Panc1 (cell line): ENCODE measurements around the gene WNT3. TPM values are rescaled to one million over a fixed set of nuclear protein-coding genes. Genes with fewer than 3 reads are reported as not detected.

Experiments
- ATAC-seq: fragments of 200-7000 bp; cut with Tn5 transposase; 2 replicates; pipeline ENCODE4 v1.9.1; 2020; ENCODE audit warnings: mild to moderate bottlenecking, moderate library complexity
- BruUV-seq: library from RNA; stranded (reverse); fragments of 400-500 nt; replicated peaks from 2 replicates; lab custom pipeline; 2021; lab: Mats Ljungman, UMichigan
- CTCF ChIA-PET: fragments of 300-600 bp; sonication (Branson Sonifier 250); formaldehyde crosslinking; loops from one replicate; lab custom pipeline; 2022; ENCODE audit warnings: antibody characterized with exemption; lab: Charles Lee
- POLR2A ChIA-PET: fragments of 300-600 bp; sonication (Branson Sonifier 250); formaldehyde crosslinking; loops from one replicate; lab custom pipeline; 2022; ENCODE audit warnings: antibody characterized with exemption; lab: Charles Lee
- DNase-seq: peaks from one replicate; pipeline ENCODE4 v3.0.0-alpha.2; 2010; ENCODE audit warnings: low read depth, low spot score
- H3K27ac ChIP-seq: 2 replicates; pipeline ENCODE4 v1.5.1; 2011; ENCODE audit warnings: mild to moderate bottlenecking, low read length, inconsistent platforms
- H3K27me3 ChIP-seq: fragments of 200-500 bp; sonication (Bioruptor generic); 2 replicates; pipeline ENCODE4 v1.6.0; 2014; ENCODE audit warnings: low read length, inconsistent platforms; ENCODE audit not compliant: control insufficient read depth, insufficient read depth
- H3K36me3 ChIP-seq: fragments of 200-500 bp; sonication (Bioruptor generic); 2 replicates; pipeline ENCODE4 v1.5.1; 2014; ENCODE audit warnings: inconsistent platforms, mild to moderate bottlenecking, low read length, moderate library complexity; ENCODE audit not compliant: control insufficient read depth, insufficient read depth
- H3K4me1 ChIP-seq: 2 replicates; pipeline ENCODE4 v1.5.1; 2011; ENCODE audit warnings: inconsistent platforms, mild to moderate bottlenecking, low read length, moderate library complexity; ENCODE audit not compliant: control insufficient read depth, insufficient read depth
- H3K4me3 ChIP-seq, 2 experiments: 2 replicates each; pipeline ENCODE4 v1.5.1; 2011 to 2012; ENCODE audit warnings: low read depth in 2 of 2, low read length in 2 of 2, mild to moderate bottlenecking in 2 of 2, inconsistent platforms in 1 of 2, moderate library complexity in 1 of 2
- H3K9me3 ChIP-seq: fragments of 200-500 bp; sonication (Bioruptor generic); 2 replicates; pipeline ENCODE4 v1.5.1; 2014; ENCODE audit warnings: low read depth, mild to moderate bottlenecking, inconsistent platforms, low read length, moderate library complexity; ENCODE audit not compliant: control insufficient read depth, insufficient read depth
- CTCF ChIP-seq: fragments of 450-650 bp; IDR thresholded peaks from 2 replicates; pipeline ENCODE4 v1.5.1; 2017; ENCODE audit warnings: mild to moderate bottlenecking
- POLR2AphosphoS5 ChIP-seq: IDR thresholded peaks from 2 replicates; pipeline ENCODE4 v1.6.1; 2012; ENCODE audit warnings: mild to moderate bottlenecking, low read depth, low read length, moderate library complexity
- REST ChIP-seq, 2 experiments: IDR thresholded peaks; 2 replicates each; pipeline ENCODE4 v1.6.1; 2011 to 2012; ENCODE audit warnings: low read depth in 2 of 2, control low read depth in 1 of 2, low read length in 1 of 2, mild to moderate bottlenecking in 1 of 2, moderate library complexity in 1 of 2; ENCODE audit not compliant: insufficient read depth in 1 of 2
- SIN3A ChIP-seq: IDR thresholded peaks from 2 replicates; pipeline ENCODE4 v1.6.1; 2012; ENCODE audit warnings: low read depth, mild to moderate bottlenecking, low read length, moderate library complexity, borderline replicate concordance; ENCODE audit not compliant: insufficient read depth
- TCF7L2 ChIP-seq: IDR thresholded peaks from 2 replicates; pipeline ENCODE4 v1.6.1; 2011; ENCODE audit warnings: mild to moderate bottlenecking, low read depth, low read length, inconsistent platforms
- in situ Hi-C: cut with HindIII; loops from 2 replicates; pipeline ENCODE4 v1.10.0; 2016; ENCODE audit warnings: low sequenced_read_pairs, low pct_unique_long_range_greater_than_20kb
- intact Hi-C: fragments of 100-400 bp; cut with micrococcal nuclease; formaldehyde crosslinking; loops from one replicate; pipeline ENCODE4 v1.10.0; 2022; ENCODE audit not compliant: unreplicated experiment
- total RNA-seq: library from RNA; stranded (reverse); gene quantifications from one replicate; pipeline ENCODE4 v1.2.1, GENCODE V29; 2021; ENCODE audit not compliant: unreplicated experiment

Gene WNT3
- total RNA-seq, 1 experiment from 2014 or later: 3.4 TPM

- ChIA-PET CTCF (no interaction called here), POLR2A (no interaction called here)
- Histone ChIP-seq H3K27me3 (no peaks in the 10 kb centered on the region), H3K27ac (no peak overlapping the region), H3K36me3 (no peaks in the 10 kb centered on the region), H3K4me1 (no peaks in the 10 kb centered on the region), H3K9me3 (no peaks in the 10 kb centered on the region), H3K4me3 (no peak overlapping the region)
- BruUV-seq: no TSS peak
- no peak for TF ChIP-seq REST (IDR thresholded peaks at IDR 0.05; ENCODE audit: insufficient read depth in 1 of 2, low read depth in 2 of 2, low read length in 1 of 2)
- no peak for TF ChIP-seq POLR2AphosphoS5
- TF ChIP-seq SIN3A: no peak
- TF ChIP-seq CTCF: no peak
- TF ChIP-seq TCF7L2: no peak
- intact Hi-C loops (no loop called here), in situ Hi-C loops (no loop called here)
- DNase-seq (no peak), ATAC-seq (no peak)
Measured at GRCh38 chr17:46809110-46809571, 9.4 kb downstream of the WNT3 start.

- Histone ChIP-seq H3K9me3 (no peaks in the 10 kb centered on the region), H3K27ac (no peak overlapping the region), H3K36me3 (no peaks in the 10 kb centered on the region), H3K27me3 (no peaks in the 10 kb centered on the region), H3K4me1 (no peaks in the 10 kb centered on the region), H3K4me3 (no peak overlapping the region)
- ATAC-seq (no peak), DNase-seq (no peak)
- in situ Hi-C loops: no loop called here
- POLR2A ChIA-PET: no interaction called here
- BruUV-seq: no TSS peak
- TF ChIP-seq SIN3A (no peak), TCF7L2 (no peak), POLR2AphosphoS5 (no peak), REST (IDR thresholded peaks at IDR 0.05; ENCODE audit: insufficient read depth in 1 of 2, low read depth in 2 of 2, low read length in 1 of 2) (no peak), CTCF (no peak)
- CTCF ChIA-PET: interaction anchor here (0.7 kb wide), 1 partner anchor 24 kb away, joined by 8 read pairs; no protein-coding TSS in a partner anchor
- intact Hi-C loops: no loop called here
Measured at GRCh38 chr17:46805771-46806170, 12.7 kb downstream of the WNT3 start.
